Activated CD4-positive, CD25-positive, alpha-beta regulatory T cell treated with anti-CD3 and anti-CD28 coated beads, Interleukin-2, amount 50 U/mL, for 16 hours (primary cell): ENCODE measurements around the gene CFAP65.

ENCODE experiments used
- DNase-seq: peaks from one replicate; pipeline ENCODE4 v3.0.0-alpha.2; 2020; ENCODE audit warnings: low read depth, low spot score

CFAP65 gene

GRCh38 chr2:218963601-218964000 lies 77.7 kb downstream of the CFAP65 start:
- no peak for DNase-seq

GRCh38 chr2:218962859-218963492 lies 78.3 kb downstream of the CFAP65 start:
- DNase-seq = peak; percentile 12

GRCh38 chr2:218961651-218962570 lies 79.4 kb downstream of the CFAP65 start:
- DNase-seq = no peak

GRCh38 chr2:218961229-218961628 lies 80.1 kb downstream of the CFAP65 start:
- no peak for DNase-seq

GRCh38 chr2:218960309-218961165 lies 80.8 kb downstream of the CFAP65 start:
- no peak for DNase-seq

GRCh38 chr2:218959761-218960308 lies 81.5 kb downstream of the CFAP65 start:
- DNase-seq = no peak

- DNase-seq = peak; percentile 19
These were observed 82.1 kb downstream of the CFAP65 start, which contains the start of gene CDK5R2 for GRCh38 chr2:218959141-218959731. Gene CDK5R2, plus strand, starts transcription at chr2:218959666. Its CDS starts 155 bp downstream, at chr2:218959821.

GRCh38 chr2:218958276-218958675 lies 83.0 kb downstream of the CFAP65 start:
- DNase-seq = no peak

GRCh38 chr2:218957671-218958070 lies 83.6 kb downstream of the CFAP65 start:
- DNase-seq = no peak

- DNase-seq = no peak
These were observed 85.3 kb downstream of the CFAP65 start for GRCh38 chr2:218956039-218956438.

GRCh38 chr2:218954541-218955300 lies 86.6 kb downstream of the CFAP65 start:
- no peak for DNase-seq

GRCh38 chr2:218953366-218953954 lies 87.9 kb downstream of the CFAP65 start:
- DNase-seq = no peak
